NCI-H146 treated with DMSO at 0.1 percent for 48 hours (cell line): Measurements from ENCODE around the gene ETNK2.

Source experiments
- DNase-seq: peaks from one replicate; lab custom pipeline; 2025; ENCODE audit not compliant: unreplicated experiment; lab: John Stamatoyannopoulos, UW

Gene ETNK2

GRCh38 chr1:204149635-204150565 is 1.9 kb downstream of the ETNK2 start:
- DNase-seq: no peak

GRCh38 chr1:204149107-204149506 is 2.7 kb downstream of the ETNK2 start:
- DNase-seq: no peak

- no peak for DNase-seq
Observed at GRCh38 chr1:204147406-204148383, 4.1 kb downstream of the ETNK2 start.

GRCh38 chr1:204146965-204147364 is 4.9 kb downstream of the ETNK2 start:
- DNase-seq: no peak

GRCh38 chr1:204146309-204146708 is 5.5 kb downstream of the ETNK2 start:
- no peak for DNase-seq

- DNase-seq: no peak
Observed at GRCh38 chr1:204145033-204145504, 6.8 kb downstream of the ETNK2 start.

GRCh38 chr1:204143276-204144041 is 8.4 kb downstream of the ETNK2 start:
- DNase-seq: no peak

GRCh38 chr1:204142032-204142974 is 9.5 kb downstream of the ETNK2 start:
- DNase-seq: no peak

GRCh38 chr1:204141131-204141530 is 10.7 kb downstream of the ETNK2 start:
- no peak for DNase-seq

- no peak for DNase-seq
Observed at GRCh38 chr1:204139952-204140351, 11.9 kb downstream of the ETNK2 start.

GRCh38 chr1:204139088-204139487 is 12.8 kb downstream of the ETNK2 start:
- no peak for DNase-seq

- DNase-seq: no peak
Observed at GRCh38 chr1:204136814-204137213, 15.0 kb downstream of the ETNK2 start.

- DNase-seq: no peak
Observed at GRCh38 chr1:204134103-204134502, 17.7 kb downstream of the ETNK2 start.

- no peak for DNase-seq
Observed at GRCh38 chr1:204132718-204133117, 19.1 kb downstream of the ETNK2 start.

- no peak for DNase-seq
Observed at GRCh38 chr1:204131978-204132377, 19.9 kb downstream of the ETNK2 start.

- DNase-seq: no peak
Observed at GRCh38 chr1:204130981-204131892, 20.6 kb downstream of the ETNK2 start.

- peak; percentile 40 for DNase-seq
Observed at GRCh38 chr1:204130178-204130577, 21.7 kb downstream of the ETNK2 start.
